Stimulated activated CD4-positive, alpha-beta T cell treated with anti-CD3 and anti-CD28 coated beads, Interleukin-12 subunit alpha, Interleukin-12 subunit beta, amount 100 ng/mL, for 48 hours (primary cell): ENCODE results near the gene BTAF1.

Experiments used
- DNase-seq, 3 donors: peaks; one replicate each; pipeline ENCODE4 v3.0.0-alpha.2; 2020; ENCODE audit warnings: low read depth in 2 of 3, low spot score in 1 of 3

The BTAF1 gene

DNA sequence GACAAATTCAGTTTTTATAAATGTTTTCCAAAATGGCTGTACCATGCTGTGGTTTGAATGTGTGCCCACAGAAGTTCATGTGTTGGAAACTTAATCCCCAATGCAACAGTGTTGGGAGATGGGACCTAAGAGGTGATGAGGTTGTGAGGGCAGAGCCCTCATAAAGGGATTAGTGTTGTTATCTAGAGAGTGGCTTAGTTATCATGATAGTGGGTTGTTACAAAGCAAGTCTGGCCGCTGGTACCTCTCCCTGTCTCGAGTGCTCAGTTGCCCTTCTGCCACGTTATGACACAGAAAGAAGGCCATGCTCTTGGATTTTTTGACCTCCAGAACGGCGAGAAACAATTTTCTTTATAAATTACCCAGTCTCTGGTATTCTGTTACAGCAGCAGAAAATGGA is 119.0 kb downstream of the BTAF1 start:
- DNase-seq = no peak

DNA sequence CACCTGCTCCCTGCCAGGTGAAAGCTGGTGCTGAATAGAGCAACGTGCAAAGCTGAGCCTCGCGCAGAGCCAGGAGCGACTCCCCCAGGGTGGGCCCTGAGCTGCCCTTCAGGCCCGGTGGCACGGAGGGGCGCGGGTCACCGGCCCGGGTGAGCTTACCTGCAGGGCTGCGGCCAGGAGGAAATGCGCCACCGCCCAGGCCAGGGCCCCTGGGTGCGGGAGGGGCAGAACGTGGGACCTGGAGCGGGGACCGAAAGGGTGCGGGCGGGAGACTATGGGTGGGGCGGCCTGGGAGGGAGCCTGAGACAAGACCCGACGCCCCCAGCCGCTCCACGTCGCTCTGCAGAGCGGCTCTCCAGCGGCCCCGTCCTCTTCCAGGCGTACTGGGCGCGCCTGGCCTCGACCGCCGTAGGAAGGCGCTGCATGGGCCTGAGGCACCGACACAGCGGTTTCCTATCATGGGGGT is 122.1 kb downstream of the BTAF1 start:
- no peak for DNase-seq

DNA sequence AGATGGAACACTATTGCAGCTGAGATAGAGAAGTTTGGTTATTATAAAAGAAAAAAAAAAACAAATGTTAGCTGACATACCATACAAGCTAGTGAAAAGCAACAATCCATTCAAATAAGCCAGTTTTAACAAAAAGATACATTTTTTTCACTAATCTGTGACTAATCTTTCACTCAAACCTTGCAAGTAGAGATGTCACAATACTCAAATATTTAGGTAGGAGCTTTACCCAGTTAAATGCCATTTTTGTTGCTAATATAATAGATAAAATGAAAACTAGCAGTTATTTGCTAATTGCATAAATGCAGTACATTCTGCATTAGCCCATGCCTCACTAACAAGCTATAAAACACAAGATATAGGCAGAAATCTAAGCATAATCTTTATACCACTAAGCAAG is 123.6 kb downstream of the BTAF1 start:
- no peak for DNase-seq

DNA sequence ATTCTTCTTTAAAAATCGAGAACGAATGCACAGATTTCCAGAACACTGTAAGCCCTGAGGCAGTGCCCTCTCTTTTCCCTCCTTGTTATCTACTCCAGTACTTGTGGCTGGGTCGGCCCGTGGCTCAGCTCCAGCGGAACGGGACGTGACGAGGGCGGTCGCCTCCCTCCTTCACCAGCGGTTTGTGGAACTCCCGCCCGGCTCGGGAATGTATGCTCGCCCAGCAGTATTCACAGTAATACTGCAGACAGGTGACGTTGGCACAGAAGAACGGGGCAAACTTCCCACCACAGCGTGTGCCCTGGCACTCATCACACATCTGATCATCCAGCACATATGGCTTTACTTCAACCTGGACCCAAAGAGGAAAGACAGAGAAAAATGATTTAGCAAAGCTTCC is 128.5 kb downstream of the BTAF1 start:
- DNase-seq = no peak

DNA sequence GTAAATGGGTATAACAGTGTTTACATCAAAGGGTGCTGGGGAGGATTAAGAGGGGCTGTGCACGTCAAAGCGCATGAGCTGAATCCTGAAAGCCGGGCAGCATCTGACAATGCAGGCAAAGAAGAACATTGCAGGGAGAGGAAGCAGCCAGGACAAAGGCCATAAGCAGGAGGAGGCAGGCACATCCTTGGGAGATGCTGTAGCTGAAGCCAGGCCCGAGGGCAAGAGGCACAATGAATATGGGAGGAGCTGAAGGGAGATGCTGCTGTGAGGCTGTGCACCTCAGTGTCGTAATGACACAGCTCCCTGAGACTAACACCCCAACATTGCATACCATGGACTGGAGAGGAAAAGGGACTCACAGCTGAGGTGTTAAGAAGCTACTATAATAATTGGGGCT is 129.2 kb downstream of the BTAF1 start:
- DNase-seq = no peak

DNA sequence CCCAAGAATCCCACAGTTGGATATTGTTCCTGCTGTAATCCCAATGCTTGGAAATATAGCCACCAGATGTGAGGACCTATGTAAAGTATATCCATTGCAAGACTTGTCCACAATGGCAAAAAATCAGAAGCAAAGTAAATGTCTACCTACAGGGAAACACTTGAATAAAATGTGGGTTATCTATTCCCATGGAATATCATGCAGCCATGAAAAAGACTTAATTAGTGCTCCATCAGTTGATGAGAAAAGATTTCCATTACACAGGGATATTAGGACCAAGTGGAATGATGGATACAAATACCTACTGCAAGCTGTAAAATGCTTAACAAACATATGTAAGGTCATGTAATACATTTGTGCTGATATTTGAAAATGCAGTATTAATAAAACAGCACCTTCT is 131.2 kb downstream of the BTAF1 start:
- no peak for DNase-seq

DNA sequence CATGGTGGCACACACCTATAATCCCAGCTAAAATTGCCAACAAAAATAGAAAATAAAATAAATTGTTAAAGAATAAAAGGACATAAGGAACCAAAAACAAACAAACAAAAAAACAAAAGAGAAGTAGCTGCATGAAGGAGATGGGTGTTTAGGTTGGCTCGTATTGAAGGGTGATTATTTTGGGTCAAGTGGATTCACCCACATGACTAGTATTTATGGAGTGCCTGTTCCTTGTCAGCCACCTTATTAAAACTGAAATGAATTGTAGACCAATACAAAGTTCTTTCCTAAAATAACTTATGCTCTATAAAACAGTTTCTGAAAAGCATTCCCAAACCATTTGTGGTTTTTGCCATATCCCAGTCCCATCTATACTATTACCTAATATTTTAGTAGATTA is 138.7 kb downstream of the BTAF1 start:
- no peak for DNase-seq

DNA sequence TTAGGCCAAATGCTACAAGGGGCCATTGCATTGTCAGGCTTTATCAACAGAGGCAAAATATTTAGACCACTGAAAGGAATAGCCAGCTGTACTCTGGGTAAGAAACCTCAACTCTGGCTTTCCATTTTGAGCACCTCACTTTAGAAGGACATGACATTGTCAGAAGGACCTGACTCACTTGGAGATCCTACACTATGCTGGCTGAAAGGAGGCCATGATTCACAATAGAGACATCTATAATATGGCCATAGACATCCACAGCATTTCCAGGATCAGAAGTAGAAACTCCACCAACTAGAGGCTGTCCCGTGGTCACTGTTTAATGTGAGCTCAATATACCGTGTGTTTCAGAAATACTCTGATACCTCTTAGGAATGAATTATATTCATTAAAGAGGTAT is 140.9 kb downstream of the BTAF1 start:
- DNase-seq = no peak

DNA sequence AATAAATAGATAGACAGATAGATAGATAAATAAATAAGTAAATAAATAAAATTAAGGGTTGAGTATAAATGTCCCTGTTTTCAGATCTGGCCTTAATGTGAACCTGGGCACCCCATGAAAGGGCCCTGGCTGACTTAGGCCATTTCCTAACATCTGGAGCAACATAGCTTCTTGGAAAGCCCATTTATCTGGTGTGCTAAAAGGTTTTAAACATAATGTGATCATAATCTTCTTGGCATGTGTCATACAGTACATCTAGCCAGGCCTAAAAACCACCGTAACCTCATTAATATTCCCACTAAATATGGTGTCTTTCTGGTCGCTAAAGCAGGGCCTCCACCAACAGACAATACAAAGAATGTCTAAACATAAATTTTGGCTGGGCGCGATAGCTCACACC is 142.8 kb downstream of the BTAF1 start:
- no peak for DNase-seq

DNA sequence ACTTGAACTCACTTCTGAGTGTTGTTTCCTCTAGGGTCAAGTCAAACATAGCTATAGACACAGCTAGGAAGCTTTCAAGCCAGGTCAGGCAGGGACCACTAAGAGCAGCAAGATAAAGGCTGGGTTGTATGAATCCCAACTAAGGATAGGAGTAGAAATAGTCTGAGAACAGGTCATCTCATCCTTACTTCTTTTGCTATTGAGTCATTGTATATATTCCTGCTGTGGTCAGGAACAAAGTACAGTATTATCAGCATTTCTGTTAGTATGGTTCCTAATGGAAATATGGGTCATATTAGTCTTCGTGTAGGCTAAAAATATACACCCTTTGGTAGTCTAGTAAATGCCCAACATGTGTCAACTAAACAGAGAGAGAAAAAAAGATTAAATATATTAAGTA is 145.3 kb downstream of the BTAF1 start:
- DNase-seq = no peak

DNA sequence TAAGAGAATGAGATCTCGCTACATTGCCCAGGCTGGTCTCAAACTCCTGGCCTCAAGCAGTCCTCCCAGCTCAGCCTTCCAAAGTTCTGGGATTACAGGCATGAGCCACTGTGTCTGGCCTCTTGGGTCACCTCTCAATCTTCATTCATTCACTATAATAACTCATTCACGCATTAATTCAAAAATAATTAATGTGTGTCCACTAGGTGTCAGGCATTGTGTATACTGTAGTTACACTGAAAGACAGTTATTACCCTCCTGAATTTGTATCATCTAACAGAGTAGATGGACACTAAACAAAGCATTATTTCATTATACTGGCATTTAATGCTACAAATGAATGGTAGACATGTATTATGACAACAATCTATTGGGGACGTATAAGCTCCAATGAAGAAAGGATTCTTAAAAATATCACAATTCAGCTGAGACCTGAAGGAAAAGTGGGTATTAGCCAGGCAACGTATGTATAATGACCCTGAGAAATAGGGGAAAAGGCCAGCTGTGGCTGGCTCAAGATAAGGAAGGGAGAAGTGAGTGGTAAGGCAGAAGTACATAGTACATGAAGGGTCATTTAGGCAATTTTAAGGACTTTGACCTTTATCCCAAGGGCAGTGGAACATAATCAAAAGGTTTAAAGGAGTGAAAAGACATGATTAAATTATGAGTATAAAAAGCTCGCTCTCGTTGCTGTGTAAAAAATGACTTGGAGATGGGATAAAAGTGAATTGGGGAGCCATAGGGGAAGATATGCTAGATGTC is 150.7 kb downstream of the BTAF1 start:
- DNase-seq = no peak

DNA sequence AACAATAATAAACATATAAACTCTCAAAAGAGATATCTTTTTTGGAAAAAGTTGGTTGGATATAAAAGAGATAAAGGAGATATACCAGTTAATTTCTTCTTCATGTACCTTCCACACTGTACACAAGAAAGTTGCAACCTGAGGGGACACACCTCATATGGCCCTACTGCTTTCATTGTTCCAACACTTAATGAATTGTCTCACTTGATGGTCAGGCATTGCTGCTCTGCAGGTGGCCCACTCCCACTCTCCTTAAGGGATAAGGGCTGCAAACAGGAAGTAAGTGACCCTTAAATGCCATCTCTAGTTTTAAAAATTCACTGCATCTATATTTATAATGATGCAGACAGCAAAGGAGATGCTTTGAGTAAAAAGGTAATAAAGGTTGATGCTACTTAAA is 152.3 kb downstream of the BTAF1 start:
- no peak for DNase-seq

DNA sequence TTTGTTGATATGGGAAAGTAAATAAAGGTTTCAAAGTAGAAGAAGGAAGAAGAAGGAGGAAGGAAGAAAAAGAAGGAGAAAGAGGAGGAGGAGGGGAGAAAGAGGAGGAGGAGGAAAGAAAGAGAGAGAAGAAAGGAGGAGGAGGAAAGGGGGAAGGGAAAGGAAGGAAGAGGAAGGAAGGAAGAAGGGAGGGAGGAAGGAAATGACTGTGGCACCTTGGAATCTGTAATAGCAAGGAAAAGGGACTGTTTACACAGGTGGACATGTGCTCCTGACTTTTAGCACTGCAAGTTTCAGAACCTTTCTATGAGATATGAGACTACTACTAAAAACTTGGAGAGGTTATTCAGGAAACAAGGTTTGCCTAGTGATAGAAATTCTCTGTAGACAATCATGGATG is 153.2 kb downstream of the BTAF1 start:
- DNase-seq = no peak

DNA sequence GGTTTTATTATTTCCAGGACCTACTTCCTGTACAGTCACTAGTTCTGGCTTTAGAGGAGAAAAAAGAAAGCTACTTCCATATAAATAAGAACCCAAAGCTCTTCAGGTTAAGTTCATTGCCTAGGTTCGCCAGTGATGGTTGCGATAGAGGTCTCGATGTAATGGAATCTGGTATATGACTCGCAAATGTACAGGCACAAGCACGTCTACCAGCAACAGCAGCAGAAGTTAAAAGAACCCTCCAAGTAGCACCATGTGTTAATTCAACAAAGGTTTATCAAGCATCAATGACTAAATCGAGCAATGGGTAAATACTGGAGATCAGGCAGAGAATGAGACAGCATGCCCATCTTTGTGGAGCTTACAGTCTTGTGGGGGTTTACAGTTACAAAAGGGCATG is 155.4 kb downstream of the BTAF1 start:
- no peak for DNase-seq
